Loucy (cell line): ENCODE measurements around the gene NKTR.

Experiments
- H2AFZ ChIP-seq: fragments of 200-600 bp; sonication (generic); 2 replicates; pipeline ENCODE4 v1.6.0; 2016; ENCODE audit warnings: antibody characterized with exemption, mild to moderate bottlenecking, low read length, moderate library complexity
- H3F3A ChIP-seq: fragments of 200-600 bp; 2 replicates; pipeline ENCODE4 v1.6.0; 2016; ENCODE audit warnings: antibody characterized with exemption, low read depth, mild to moderate bottlenecking
- H3K27me3 ChIP-seq: fragments of 200-600 bp; sonication (generic); 2 replicates; pipeline ENCODE4 v1.6.1; 2014; ENCODE audit warnings: low read length, mild to moderate bottlenecking; ENCODE audit not compliant: insufficient read depth, poor library complexity, severe bottlenecking
- H3K36me3 ChIP-seq: fragments of 200-600 bp; sonication (generic); 2 replicates; pipeline ENCODE4 v1.6.1; 2016; ENCODE audit warnings: low read length; ENCODE audit not compliant: insufficient read depth
- H3K4me1 ChIP-seq: fragments of 200-600 bp; sonication (generic); 2 replicates; pipeline ENCODE4 v1.5.1; 2014; ENCODE audit warnings: low read length, mild to moderate bottlenecking; ENCODE audit not compliant: insufficient read depth, poor library complexity, severe bottlenecking
- H3K4me2 ChIP-seq: fragments of 200-600 bp; sonication (generic); 2 replicates; pipeline ENCODE4 v1.6.0; 2014; ENCODE audit warnings: antibody characterized with exemption, low read length, low read depth, mild to moderate bottlenecking; ENCODE audit not compliant: poor library complexity, severe bottlenecking
- H3K4me3 ChIP-seq: fragments of 200-600 bp; sonication (generic); 2 replicates; pipeline ENCODE4 v1.5.1; 2014; ENCODE audit warnings: low read length, mild to moderate bottlenecking, mixed read lengths; ENCODE audit not compliant: poor library complexity, severe bottlenecking
- H3K79me2 ChIP-seq: fragments of 200-600 bp; sonication (generic); 2 replicates; pipeline ENCODE4 v1.6.1; 2014; ENCODE audit warnings: low read length; ENCODE audit not compliant: insufficient read depth
- H3K9ac ChIP-seq: fragments of 200-600 bp; sonication (generic); 2 replicates; pipeline ENCODE4 v1.6.0; 2014; ENCODE audit warnings: mild to moderate bottlenecking, low read depth, low read length, moderate library complexity; ENCODE audit not compliant: poor library complexity, severe bottlenecking
- H3K9me2 ChIP-seq: fragments of 200-600 bp; sonication (generic); replicated peaks from 2 replicates; pipeline ENCODE4 v1.6.1; 2016; ENCODE audit warnings: low read depth, low read length, mixed read lengths
- H3K9me3 ChIP-seq: fragments of 200-600 bp; sonication (generic); 2 replicates; pipeline ENCODE4 v1.6.1; 2014; ENCODE audit warnings: mild to moderate bottlenecking, antibody characterized with exemption, low read length, low read depth; ENCODE audit not compliant: insufficient read depth
- H4K20me1 ChIP-seq: fragments of 200-600 bp; sonication (generic); 2 replicates; pipeline ENCODE4 v1.6.0; 2014; ENCODE audit warnings: antibody characterized with exemption, low read length, mild to moderate bottlenecking; ENCODE audit not compliant: insufficient read depth, poor library complexity, severe bottlenecking
- EZH2phosphoT487 ChIP-seq: fragments of 200-600 bp; IDR thresholded peaks from 2 replicates; pipeline ENCODE4 v1.6.1; 2018; ENCODE audit warnings: antibody characterized with exemption, mild to moderate bottlenecking, moderate library complexity, borderline replicate concordance
- TF ChIP-seq, protein P1 (sequence below): fragments of 200-600 bp; sonication (generic); conservative IDR thresholded peaks from 2 replicates; pipeline ENCODE4 v1.5.1; 2014; ENCODE audit warnings: mild to moderate bottlenecking, antibody characterized with exemption, low read length

The NKTR gene

DNA sequence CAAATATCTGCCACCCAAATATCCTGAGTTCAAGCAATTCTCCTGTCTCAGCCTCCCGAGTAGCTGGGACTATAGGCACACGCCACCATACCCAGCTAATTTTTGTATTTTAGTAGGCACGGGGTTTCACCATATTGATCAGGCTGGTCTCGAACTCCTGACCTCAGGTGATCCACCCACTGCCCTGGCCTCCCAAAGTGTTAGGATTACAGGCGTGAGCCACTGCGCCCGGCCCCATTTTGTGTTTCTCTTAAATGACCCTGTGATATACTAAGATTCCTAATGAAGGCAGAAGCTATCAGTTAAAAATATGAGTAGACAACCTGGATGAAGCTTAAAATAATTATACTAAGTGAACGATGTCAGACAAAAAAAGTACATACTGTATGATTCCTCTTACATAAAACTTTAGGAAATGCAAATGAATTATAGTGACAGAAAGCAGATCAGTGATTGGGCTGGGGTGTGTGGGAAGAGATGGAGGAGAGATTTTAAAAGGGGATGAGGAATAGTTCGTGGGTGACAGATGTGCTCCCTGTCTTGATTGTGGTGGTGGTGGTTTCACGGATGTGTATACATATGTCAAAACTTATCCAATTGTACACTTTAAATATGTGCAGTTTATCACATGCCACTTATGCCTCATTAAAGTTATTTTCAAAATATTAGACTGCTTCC, 81.0 kb downstream of the NKTR start:
- Histone ChIP-seq H2AFZ (no peak overlapping the region), H3F3A (no peaks in the 10 kb centered on the region), H3K9ac (no peak overlapping the region), H3K36me3 (no peaks in the 10 kb centered on the region), H3K4me2 (no peak overlapping the region), H3K4me1 (no peaks in the 10 kb centered on the region), H3K79me2 (no peaks in the 10 kb centered on the region), H3K27me3 (no peaks in the 10 kb centered on the region), H3K9me2 (no peaks in the 10 kb centered on the region), H3K9me3 (no peaks in the 10 kb centered on the region), H3K4me3 (no peak overlapping the region), H4K20me1 (no peaks in the 10 kb centered on the region)
- TF ChIP-seq, protein P1, sequence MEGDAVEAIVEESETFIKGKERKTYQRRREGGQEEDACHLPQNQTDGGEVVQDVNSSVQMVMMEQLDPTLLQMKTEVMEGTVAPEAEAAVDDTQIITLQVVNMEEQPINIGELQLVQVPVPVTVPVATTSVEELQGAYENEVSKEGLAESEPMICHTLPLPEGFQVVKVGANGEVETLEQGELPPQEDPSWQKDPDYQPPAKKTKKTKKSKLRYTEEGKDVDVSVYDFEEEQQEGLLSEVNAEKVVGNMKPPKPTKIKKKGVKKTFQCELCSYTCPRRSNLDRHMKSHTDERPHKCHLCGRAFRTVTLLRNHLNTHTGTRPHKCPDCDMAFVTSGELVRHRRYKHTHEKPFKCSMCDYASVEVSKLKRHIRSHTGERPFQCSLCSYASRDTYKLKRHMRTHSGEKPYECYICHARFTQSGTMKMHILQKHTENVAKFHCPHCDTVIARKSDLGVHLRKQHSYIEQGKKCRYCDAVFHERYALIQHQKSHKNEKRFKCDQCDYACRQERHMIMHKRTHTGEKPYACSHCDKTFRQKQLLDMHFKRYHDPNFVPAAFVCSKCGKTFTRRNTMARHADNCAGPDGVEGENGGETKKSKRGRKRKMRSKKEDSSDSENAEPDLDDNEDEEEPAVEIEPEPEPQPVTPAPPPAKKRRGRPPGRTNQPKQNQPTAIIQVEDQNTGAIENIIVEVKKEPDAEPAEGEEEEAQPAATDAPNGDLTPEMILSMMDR = no peak
- TF ChIP-seq EZH2phosphoT487 = no peak

GRCh38 chr3:42682301-42683070, 82.0 kb downstream of the NKTR start:
- no peaks in the 10 kb centered on the region for H3K9me3 ChIP-seq
- no peak overlapping the region for H3K4me2 ChIP-seq
- no peaks in the 10 kb centered on the region for H3K36me3 ChIP-seq

GRCh38 chr3:42683875-42684598, 83.6 kb downstream of the NKTR start:
- no peaks in the 10 kb centered on the region for H3K36me3 ChIP-seq
- H3K4me2 ChIP-seq = no peak overlapping the region
- TF ChIP-seq, protein P1 = no peak
- TF ChIP-seq EZH2phosphoT487 = no peak
- no peaks in the 10 kb centered on the region for H3K4me1 ChIP-seq
- no peak overlapping the region for H3K4me3 ChIP-seq
- no peaks in the 10 kb centered on the region for H4K20me1 ChIP-seq
- no peak overlapping the region for H2AFZ ChIP-seq
- no peaks in the 10 kb centered on the region for H3K9me2 ChIP-seq
- H3K27me3 ChIP-seq = no peaks in the 10 kb centered on the region
- H3K9me3 ChIP-seq = no peaks in the 10 kb centered on the region
- no peaks in the 10 kb centered on the region for H3K79me2 ChIP-seq
- H3K9ac ChIP-seq = no peak overlapping the region
- H3F3A ChIP-seq = no peaks in the 10 kb centered on the region

More at GRCh38 chr3:42682301-42683070, 82.0 kb downstream of the NKTR start:
- Histone ChIP-seq H3K9me2 (no peaks in the 10 kb centered on the region), H4K20me1 (no peaks in the 10 kb centered on the region), H3K9ac (no peak overlapping the region), H3K4me1 (no peaks in the 10 kb centered on the region), H3K79me2 (no peaks in the 10 kb centered on the region), H3F3A (no peaks in the 10 kb centered on the region), H3K27me3 (no peaks in the 10 kb centered on the region), H2AFZ (no peak overlapping the region), H3K4me3 (no peak overlapping the region)
- TF ChIP-seq, protein P1 = no peak
- TF ChIP-seq EZH2phosphoT487 = no peak
